ENCODE measurements around the gene HNF1B.

The HNF1B gene

DNA sequence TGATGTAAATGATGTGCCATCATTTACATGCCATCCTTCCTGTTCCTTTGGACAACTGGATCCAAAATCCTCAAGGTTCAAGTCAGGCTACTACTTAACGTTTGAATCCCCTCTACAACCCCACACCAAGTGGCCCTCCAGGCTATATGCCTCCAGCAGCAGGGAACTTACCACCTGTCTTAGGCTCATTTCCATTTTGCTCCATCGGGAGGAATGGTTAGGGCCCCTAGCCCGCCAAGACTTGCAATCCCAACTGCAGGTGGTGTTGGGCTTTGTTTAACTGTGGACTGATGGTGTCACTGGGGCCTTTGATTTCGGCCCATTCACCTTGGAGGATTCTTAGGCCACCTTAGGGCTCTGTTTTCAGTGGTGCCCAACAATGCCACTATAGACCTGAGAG, 9.7 kb downstream of the HNF1B start:
- no peak for DNase-seq (ENCODE audit: low spot score)

DNA sequence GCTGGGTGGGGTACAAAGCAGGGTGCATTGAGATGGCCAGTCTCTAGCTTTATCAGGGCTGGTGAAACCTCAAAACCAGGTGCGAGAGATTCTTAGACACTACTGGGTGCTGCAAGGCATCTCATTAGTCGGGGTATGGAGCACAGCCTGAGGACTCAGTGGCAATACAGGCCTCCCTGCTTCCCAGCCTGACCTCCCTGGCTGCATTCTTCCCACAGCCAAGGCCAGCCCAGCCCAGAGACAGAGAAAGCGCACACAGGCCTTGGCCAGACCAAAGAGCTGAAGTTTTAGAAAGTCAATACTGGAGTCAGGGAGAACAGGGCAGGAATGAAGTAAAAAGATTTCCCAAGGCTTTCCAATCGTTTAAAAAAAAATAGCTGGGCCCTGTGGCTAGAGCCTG, 12.5 kb downstream of the HNF1B start:
- DNase-seq (ENCODE audit: low spot score) = no peak

DNA sequence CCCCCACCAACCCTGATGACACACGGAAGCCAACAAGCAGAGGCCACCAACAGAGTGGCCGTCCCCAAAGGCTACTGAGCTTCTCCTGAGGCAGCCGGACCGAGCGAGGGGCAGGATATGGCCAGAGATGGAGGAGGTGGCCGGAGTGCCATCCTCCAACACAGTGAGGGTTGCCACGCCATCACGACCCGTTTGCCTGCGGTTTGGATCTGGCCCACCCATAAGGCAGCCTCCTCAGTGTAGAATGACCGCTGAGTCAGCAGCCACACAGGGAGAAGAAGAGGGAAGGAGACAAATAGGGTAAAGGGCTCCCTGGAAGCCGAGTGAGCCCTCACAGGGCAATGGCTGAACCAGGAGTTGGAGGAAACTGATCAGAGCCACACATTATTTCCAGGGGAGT, 13.8 kb downstream of the HNF1B start:
- DNase-seq (ENCODE audit: low spot score) = no peak

GRCh38 chr17:37729905-37730304, 15.0 kb downstream of the HNF1B start:
- no peak for DNase-seq (ENCODE audit: low spot score)

- DNase-seq (ENCODE audit: low spot score) = no peak
Observed at GRCh38 chr17:37726891-37727675, 17.8 kb downstream of the HNF1B start.

DNA sequence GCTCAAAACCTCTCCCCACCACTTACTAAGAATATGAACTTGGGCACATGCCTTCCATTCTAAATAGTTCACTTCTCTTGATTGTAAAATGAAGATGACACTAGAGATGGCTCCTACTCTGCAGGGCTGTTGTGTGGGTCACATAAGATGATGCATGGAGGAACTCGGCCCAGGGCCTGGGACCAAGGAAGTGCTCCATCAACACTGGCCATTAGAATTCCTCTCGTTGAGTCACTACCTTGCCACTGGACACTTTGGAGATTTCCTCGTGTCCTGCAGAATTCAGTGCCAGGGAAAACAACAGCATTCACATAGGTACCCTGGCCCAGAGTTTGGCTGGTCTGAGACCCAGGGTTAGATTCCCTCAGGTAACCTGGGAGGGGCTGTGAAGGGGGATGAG, 18.6 kb downstream of the HNF1B start:
- DNase-seq (ENCODE audit: low spot score) = no peak

DNA sequence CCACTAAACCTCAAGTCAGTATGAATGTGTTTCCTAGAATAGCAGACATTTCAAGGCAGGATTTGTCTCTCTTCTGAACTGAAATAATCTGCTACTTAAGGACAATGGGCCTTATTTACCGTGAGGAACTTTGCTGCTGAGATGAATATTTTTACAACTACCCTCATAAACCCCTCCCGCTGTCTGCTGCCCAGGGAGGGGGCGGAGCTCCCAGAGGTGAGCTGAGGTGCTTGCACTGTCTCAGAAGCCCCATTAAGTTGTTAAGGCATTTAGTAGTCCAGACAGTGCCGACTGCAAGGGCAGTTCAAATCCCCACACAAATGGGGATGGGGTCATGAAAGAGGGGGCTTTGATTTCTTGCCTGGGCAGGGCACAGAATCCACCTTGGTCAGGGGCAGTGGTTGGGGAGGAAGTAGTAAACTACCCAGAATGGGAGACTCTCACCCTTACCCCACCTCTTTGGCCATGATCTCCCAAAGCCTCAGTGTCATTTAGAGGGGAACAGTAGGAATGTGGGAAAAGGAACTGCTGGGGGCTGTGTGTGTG, 19.2 kb downstream of the HNF1B start:
- no peak for DNase-seq (ENCODE audit: low spot score)

GRCh38 chr17:37725021-37725595, 19.8 kb downstream of the HNF1B start:
- no peak for DNase-seq (ENCODE audit: low spot score)

GRCh38 chr17:37720989-37721388, 23.9 kb downstream of the HNF1B start:
- no peak for DNase-seq (ENCODE audit: low spot score)

DNA sequence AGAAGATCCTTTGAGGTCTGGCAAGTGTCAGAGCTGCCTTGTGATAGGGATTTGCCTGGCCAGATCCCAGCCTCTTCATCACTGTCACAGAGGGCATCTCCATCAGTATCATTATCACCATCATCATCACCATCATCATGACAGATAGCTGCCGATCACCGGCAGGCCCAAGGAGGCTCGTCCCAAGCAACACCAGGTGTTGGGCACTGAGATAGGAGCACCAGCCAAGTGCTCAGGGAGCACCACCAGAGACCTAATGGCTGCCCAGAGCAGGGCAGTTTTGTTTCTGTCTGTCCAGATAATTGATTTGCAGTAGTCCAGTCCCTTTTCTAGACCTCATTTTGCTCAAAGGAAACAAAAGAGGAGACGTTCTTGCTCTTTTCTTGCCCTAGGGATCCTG, 25.0 kb downstream of the HNF1B start:
- no peak for DNase-seq (ENCODE audit: low spot score)

- no peak for DNase-seq (ENCODE audit: low spot score)
Observed at GRCh38 chr17:37718324-37719048, 26.4 kb downstream of the HNF1B start.

DNA sequence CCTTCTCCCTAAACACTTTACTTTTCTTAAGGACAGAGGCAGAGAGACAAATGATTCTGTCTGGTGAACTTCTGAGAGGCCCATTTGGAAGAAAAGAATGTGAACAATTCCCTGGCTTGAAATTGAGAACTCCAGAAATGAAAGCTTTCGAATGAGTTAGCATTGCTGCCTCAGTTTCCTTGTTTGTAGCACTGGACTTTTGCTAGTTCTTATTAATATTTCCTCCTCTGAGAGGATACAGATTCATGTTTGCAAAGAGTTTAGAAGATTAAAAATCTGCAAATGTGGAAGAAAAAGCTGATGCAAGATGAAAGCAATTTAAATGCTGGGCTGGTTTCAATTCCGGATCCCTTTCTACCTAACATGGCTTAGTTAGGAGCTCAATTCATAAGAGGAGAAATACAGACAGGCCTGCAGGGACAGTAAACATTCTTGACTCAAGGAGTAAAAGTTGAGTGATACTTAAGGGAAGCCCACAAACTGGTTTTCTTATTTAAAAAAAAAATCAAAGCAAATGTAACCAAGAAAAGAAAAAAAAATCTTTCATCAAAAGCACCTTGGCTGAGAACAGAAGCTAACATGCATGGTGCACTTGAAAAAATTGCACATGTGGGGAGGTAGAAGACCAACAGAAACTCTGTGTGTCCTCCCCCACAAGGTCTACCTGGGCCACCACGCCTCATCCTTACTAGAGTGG, 27.1 kb downstream of the HNF1B start:
- DNase-seq (ENCODE audit: low spot score) = no peak

- DNase-seq (ENCODE audit: low spot score) = no peak
Observed at GRCh38 chr17:37714897-37715296, 30.0 kb downstream of the HNF1B start.

GRCh38 chr17:37713624-37714023, 31.2 kb downstream of the HNF1B start:
- DNase-seq (ENCODE audit: low spot score) = no peak

DNA sequence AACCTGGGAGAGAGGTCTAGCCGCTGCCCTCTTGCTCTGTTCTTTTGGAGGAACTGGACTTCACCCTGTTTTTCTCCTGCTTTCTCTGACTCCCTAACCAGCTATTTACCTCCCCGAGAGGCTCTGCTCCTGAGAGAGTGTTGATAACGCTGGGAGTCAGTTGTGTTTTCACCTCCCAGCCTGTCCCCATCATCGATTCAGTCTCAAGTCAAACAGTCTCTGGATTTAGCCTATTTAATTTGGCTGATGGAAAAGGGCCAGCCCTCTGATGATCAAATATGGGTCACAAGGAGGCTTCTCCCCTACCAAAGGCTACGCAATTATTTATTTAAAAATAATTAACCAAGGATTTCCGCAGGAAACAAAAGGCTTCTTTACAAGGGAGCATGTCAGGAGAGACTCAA, 31.8 kb downstream of the HNF1B start:
- DNase-seq (ENCODE audit: low spot score) = no peak

DNA sequence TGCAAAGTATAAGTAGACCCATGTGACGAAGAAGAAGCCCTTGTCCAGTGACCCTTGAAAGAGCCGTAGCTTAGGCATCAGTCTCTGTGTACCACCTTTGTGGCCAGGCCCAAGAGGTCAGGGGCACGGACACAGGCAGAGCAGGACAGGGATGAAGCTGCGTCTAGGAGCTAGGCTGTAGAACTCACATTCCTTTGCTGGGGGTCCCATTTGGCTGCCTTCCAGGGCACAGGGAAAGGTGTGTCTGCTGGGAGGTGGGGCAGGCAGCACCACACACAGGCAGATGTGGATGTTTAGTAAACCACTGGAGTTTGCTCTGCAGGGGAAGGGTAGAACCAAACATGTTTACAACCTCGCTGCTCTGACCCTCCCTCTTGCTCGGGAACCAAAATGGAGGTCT, 33.7 kb downstream of the HNF1B start:
- no peak for DNase-seq (ENCODE audit: low spot score)

- DNase-seq (ENCODE audit: low spot score) = peak; percentile 80
Observed at GRCh38 chr17:37710344-37710886, 34.4 kb downstream of the HNF1B start.

- DNase-seq (ENCODE audit: low spot score) = peak; percentile 72
Observed at GRCh38 chr17:37708616-37709212, 36.1 kb downstream of the HNF1B start.

DNA sequence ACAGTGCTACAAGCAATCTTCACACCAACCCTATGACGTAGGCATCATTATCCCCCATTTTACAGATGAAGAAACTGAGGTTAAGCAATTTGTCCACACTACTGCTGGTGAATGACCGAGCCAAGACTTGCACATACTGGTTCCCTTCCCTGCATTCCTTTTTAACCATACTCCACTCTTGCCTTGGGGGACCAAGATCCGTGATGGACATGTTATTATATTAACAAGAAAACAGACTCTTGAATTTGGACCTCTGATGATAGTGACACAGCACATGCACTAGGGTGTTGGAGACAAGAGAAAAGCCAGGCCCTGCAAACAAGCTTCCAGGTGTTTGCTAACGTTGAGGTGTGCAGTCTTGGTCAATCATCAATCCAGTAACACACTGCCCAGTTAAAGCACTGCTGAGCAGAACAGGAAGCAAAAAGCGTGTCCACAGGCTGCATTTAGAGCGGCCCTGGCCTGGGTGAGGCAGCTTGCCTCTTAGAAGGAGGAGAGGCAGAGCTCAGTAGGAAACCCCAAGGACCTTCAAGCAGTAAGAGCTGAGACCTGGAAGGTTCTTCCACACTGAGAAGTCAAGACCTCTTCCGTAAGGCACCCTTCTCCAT, 36.7 kb downstream of the HNF1B start:
- no peak for DNase-seq (ENCODE audit: low spot score)

DNA sequence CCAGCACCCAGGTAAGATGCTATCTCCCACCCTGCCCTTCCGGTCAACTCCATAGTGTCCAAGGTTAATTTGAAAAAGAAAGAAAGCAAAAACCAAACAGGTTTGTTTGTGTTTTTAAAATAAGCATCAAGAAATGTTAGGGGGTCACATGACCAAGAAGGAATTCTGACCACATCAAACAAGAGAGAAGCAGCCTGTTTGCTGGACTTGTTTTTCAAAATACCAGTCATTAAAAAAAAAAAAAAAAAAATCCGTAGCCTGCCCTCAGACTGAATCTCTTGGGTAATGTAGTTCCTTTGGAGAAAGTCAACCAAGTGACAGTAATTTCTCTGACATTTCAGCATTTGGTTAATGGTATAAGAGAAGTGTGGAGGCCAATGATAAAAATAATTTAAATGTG, 38.4 kb downstream of the HNF1B start:
- DNase-seq (ENCODE audit: low spot score) = peak; percentile 73

- DNase-seq (ENCODE audit: low spot score) = peak; percentile 74
Observed at GRCh38 chr17:37702598-37702997, 42.3 kb downstream of the HNF1B start.

All from SW480 (cell line).